ENCODE data around the gene WFDC12.

DNA sequence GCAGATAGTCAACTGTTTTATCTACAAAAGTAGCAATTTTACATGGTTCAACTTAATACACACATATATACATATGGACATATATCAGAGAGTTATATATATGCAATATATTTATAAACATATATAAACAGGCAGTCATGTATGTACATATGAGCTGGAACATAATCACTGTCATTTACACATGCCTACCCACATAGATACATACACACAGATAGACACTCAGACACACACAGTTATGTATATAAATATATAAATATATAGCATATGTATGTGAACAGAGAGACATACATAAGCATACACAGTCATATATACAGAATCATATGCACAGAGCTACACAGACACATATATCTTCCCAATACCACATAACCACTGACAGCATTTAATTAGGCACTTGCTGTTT is 11.5 kb downstream of the WFDC12 start:
- TF ChIP-seq, protein P1, sequence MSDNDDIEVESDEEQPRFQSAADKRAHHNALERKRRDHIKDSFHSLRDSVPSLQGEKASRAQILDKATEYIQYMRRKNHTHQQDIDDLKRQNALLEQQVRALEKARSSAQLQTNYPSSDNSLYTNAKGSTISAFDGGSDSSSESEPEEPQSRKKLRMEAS (IDR thresholded peaks at IDR 0.05; ENCODE audit: low read depth, low read length) = no peak
- TF ChIP-seq, protein P2, sequence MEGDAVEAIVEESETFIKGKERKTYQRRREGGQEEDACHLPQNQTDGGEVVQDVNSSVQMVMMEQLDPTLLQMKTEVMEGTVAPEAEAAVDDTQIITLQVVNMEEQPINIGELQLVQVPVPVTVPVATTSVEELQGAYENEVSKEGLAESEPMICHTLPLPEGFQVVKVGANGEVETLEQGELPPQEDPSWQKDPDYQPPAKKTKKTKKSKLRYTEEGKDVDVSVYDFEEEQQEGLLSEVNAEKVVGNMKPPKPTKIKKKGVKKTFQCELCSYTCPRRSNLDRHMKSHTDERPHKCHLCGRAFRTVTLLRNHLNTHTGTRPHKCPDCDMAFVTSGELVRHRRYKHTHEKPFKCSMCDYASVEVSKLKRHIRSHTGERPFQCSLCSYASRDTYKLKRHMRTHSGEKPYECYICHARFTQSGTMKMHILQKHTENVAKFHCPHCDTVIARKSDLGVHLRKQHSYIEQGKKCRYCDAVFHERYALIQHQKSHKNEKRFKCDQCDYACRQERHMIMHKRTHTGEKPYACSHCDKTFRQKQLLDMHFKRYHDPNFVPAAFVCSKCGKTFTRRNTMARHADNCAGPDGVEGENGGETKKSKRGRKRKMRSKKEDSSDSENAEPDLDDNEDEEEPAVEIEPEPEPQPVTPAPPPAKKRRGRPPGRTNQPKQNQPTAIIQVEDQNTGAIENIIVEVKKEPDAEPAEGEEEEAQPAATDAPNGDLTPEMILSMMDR (IDR thresholded peaks at IDR 0.05; ENCODE audit: low read depth, low read length) = no peak
- no peak for TF ChIP-seq POLR2A (IDR thresholded peaks at IDR 0.05; ENCODE audit: extremely low read depth, insufficient read length)
